ENCODE results near the gene FARS2.
"Not testable (repeated sequence)": the region's sequence is repeated elsewhere in the genome, so short reads cannot be mapped to it uniquely, and the experiment has no call there.

FARS2 gene

GRCh38 chr6:5637714-5638113 lies 376.4 kb downstream of the FARS2 start:
- DNase-seq (ENCODE audit: low spot score) = no peak

DNA sequence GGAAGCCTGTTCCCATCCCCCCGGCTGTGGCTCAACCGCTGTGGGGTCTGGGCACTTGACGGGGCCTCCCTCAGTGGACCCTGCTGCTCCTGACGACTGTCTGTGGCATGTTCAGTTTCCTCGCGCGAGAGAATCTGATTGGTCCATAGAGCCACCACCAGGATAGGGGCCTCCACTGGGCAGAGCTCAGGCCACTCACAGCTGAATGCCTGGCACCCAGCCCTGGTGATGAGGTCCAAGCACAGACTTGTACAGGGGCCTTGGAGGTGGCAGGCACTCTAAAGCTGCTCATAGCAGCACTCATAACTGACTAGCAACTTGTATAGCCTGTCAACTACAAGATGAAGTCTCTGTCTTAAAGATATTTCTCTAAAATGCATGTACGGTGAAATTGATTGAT lies 377.4 kb downstream of the FARS2 start:
- no peak for DNase-seq (ENCODE audit: low spot score)

DNA sequence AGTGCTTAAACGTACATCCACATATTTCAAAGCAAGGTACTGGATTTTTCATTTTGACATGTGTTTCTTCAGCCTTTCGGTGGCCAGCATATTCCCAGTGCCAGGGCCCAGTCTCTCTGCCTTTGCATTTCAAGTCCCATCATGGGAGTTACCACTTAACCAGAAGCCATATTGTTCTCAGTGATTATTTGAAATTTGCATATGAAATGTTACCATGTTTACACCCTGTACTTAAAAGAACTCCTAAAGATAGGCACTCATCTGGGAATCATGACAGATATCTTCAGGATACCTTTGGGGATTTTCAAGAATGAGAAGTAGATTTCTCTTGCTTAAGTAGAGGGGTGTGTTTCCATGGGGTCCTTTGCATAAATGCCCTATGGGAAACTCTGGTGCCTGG lies 377.9 kb downstream of the FARS2 start:
- no peak for DNase-seq (ENCODE audit: low spot score)

- DNase-seq (ENCODE audit: low spot score) = no peak
Measured at GRCh38 chr6:5640614-5641013, 379.3 kb downstream of the FARS2 start.

GRCh38 chr6:5644523-5645185 lies 383.3 kb downstream of the FARS2 start:
- no peak for DNase-seq (ENCODE audit: low spot score)

DNA sequence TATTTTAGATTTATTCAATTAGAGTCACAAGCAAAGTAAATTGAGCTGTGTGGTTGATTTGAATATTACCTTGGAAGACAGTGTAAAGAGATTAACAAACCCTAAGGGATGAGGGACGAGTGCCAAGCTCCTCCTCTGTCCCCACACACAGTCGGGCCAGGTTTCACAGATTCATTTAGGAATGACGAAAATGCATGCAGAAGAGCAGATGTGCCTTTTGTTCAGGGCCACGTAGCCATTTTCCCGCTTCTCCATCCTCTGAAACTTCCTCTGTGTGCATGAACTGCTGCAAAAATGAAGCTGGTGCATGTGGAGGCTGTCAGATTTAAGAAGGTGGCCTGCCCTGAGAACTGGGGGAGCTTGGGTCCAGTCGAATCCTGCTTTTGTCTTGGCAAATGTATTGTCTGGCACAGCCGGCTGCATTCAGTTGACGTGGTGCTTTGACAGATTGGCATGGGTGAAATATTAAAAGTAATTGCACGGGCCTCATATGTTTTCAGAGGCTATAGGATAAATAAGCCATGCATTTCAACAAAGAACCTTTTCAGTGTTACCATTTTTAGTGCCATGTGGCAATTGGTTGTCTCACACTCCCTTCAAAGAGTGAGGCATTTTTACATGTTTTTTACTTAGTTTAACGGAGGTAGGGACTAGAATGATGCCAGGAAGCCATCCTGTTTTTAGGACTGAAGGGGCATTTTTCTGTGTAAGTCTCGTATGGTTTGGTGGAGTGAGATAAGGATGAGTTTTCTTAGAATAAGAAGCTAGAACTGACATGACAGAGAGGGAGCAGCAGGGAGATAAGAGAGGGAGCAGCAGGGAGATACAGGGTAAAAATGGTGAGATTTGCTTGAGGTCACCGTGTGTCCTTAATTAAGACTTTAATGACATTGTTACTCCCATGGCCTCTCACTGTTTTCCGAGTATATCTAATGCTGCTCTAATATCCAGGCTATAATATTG lies 384.3 kb downstream of the FARS2 start:
- no peak for DNase-seq (ENCODE audit: low spot score)

DNA sequence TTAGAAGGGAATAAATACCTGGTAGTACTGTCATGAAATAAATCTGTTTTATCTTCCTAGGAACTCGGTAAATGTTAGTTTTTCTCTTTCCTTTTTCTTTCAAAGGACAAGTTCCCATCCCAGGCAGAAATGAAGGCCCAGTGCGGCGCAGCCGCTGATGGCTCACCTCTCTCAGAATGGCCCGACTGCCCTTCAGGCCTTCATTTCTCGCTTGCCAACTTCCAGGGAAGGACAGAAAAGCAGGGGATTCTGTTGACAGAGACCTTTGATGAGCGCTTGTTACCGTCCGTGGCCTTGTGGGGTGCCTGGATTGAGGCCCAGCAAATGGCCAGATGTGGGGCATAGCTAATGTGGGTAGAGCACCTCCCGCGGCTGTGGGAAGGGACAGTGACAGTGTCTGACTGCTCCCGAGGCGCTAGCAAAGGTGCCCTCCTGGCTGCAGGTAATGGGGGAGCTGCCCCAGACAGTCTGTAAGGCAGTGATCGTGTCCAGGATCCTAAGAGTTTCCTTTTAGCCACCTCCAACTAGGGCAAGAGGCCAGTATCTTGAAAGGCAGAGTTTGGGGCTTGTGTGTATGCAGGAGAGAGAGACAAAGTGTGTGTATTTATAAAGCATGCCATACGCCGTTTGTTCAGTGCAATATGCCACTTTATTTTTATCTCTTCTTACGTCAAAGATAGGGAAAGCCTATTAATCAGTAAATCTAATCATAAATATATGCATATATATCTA lies 391.3 kb downstream of the FARS2 start:
- DNase-seq (ENCODE audit: low spot score) = no peak

- DNase-seq (ENCODE audit: low spot score) = no peak
Measured at GRCh38 chr6:5653801-5654200, 392.5 kb downstream of the FARS2 start.

DNA sequence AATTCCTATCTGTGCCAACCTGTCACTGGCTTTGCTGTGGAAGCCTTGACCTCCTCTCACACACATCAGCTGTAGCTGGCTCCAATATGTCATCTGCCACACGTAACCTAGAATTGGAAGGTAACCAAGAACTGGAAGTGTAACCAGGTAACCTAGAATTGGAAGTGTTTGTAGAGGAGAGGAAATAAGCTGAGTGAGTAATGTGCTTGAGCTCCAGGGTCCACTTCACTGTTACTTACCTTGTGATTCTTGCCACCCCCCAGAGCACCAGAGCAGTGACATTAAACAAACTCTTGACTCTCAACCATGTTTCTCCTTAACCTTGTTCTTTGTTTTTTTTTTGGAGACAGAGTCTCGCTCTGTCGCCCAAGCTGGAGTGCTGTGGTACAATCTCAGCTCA lies 394.9 kb downstream of the FARS2 start:
- DNase-seq (ENCODE audit: low spot score) = no peak

DNA sequence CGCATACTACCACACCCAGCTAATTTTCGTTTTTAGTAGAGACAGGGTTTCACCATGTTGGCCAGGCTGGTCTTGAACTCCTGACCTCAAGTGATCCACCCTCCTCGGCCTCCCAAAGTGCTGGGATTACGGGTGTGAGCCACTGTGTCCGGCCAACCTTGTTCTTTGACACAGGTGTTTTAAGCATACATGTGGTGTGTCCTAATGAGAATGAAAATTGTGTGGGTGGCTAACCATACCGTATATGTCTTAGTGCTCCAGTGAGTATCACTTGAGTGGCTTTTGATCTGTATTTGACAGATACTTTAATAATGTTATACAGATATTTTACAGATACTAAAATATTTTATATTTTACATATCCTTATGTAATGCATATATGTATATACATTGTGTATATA lies 395.4 kb downstream of the FARS2 start:
- not testable (repeated sequence) for DNase-seq (ENCODE audit: low spot score)

DNA sequence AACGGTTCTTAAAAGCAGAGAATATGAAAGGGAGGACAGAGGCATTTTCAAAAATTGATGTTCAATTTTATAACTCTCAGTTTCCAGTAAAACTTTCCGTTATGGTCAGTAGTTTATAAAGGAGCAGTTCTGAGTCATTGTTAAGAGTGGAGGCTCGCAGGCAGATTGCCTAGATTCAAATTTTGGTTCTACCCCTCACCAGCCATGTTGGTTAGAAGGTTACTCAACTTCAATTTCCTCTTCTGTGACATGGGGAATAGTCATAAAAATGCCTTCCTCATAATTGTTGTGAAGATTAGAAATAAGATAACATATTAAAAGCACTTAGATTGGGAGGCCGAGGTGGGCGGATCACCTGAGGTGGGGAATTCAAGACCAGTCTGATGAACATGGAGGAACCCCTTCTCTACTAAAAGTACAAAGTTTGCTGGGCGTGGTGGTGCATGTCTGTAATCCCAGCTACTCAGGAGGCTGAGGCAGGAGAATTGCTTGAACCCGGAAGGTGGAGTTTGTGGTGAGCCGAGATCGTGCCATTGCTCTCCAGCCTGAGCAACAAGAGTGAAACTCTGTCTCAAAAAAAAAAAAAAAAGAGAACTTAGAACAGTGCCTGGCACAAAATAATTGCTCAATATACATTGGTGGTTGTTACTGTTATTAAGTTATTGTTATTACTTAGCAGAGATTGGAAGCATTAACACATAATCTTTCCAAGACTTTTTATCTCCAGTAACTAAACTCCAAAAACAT lies 396.5 kb downstream of the FARS2 start:
- no peak for DNase-seq (ENCODE audit: low spot score)

DNA sequence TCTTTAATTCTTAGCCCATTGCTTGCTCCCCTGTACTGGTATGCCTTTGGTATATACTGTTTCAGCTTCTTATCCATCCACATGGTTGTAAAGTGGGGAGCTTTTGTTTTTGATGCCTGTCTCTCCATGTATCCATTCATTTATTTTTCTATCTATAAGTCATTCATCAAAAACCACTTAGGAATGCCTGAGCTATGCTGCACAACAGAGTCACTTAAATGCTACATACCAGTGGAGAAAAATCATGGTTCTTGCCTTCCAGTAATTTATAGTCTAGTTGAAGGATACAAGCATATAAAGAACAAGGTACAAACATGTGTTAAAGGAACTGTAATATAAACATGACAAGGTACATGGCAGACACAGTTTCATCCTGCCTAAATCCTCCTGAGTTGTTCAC lies 398.2 kb downstream of the FARS2 start:
- no peak for DNase-seq (ENCODE audit: low spot score)

DNA sequence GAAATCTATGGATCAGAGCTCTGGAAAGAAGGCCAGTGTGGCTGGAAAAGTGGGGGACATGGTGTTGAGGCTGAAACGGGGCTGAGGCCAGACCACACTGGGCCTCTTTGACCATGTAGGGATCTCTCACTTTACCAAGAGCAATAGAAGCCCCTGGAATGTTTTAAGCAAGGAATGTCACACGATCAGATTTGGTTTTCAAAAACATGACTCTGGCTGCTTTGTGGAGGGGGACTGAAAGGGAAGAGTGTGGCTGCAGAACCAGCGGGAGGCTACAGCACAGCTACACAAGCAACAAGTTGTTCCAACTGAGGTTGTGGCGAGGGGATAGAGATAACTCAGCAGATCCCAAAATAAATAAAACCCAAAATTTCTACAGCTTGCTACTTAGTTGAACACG lies 399.5 kb downstream of the FARS2 start:
- DNase-seq (ENCODE audit: low spot score) = no peak

DNA sequence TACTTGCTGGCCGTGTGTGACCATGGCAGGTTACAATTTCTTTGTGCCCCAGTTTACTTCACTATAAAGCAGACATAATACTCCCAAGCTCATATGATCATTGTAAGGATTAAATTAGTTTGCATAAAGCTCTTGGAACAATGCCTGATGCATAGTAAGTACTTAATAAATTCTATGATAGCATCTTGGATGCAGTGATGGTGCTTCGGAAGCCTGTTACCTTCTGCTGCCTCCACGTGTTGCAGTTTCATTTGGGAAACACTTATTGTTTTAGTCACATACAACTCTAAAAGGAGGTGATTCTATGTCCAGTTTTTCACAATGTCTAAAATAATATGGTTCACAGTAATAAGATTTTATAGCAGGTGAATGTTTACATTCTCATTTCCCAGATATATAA lies 401.5 kb downstream of the FARS2 start:
- no peak for DNase-seq (ENCODE audit: low spot score)

- DNase-seq (ENCODE audit: low spot score) = no peak
Measured at GRCh38 chr6:5663259-5663658, 401.9 kb downstream of the FARS2 start.

DNA sequence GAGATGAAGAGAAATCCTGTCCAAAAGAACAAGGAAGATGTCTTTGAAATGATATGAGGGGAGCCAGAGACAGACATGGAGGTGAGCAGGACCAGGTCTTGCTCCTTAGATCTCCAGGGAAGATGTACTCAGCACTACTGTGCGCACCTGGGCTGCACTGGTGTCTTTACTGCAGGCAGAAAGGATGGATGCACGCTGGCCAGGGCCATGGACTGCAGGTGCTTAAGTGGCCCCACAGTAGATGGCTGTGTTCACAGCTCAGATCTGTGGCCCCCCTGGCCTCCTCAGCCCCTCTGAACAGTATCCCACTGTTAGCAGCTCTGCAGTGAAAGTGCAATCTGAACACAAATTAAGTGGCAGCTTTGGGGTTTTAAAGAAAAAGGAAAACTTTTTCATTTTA lies 402.4 kb downstream of the FARS2 start:
- DNase-seq (ENCODE audit: low spot score) = no peak

- no peak for DNase-seq (ENCODE audit: low spot score)
Measured at GRCh38 chr6:5664149-5664548, 402.8 kb downstream of the FARS2 start.

DNA sequence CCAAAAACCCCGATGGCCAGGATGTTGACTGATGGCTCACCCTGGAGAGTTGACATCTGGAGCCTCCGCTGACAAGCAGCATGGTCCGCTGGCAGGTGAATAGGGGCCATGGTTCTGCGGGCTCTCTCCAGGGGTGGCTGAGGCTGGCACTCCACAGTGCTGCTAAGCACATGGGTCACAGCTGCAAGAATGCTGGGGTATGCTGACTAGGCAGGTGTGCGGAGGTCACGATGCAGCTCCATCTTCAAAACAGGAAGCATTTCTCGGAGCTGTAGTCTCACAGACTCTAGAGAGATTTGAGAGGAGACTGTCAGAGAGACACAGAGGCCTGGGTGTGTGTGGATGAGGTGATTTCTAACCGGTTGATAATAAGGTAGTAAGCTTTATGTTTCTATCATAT lies 403.9 kb downstream of the FARS2 start:
- no peak for DNase-seq (ENCODE audit: low spot score)

DNA sequence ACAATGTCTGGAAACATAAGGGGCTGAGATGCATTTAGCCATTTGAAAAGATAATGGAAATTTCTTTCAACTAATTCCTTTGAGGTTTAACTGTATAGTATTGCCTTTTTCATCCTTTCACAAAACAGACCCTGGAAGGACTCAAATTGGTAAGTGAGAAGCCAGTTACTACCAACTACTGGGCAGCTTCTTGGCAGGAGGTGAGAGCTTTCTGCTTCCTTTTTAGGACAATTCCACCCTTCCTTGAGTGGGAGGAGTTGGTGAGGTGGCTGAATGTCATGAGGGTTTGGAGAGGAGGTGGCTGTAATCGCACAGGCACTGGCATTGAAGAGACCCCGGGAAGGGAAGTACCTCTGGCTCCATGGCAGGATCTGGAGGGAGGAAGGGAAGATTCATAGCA lies 404.4 kb downstream of the FARS2 start:
- DNase-seq (ENCODE audit: low spot score) = no peak

GRCh38 chr6:5666695-5667094 lies 405.4 kb downstream of the FARS2 start:
- no peak for DNase-seq (ENCODE audit: low spot score)

GRCh38 chr6:5667737-5668136 lies 406.4 kb downstream of the FARS2 start:
- DNase-seq (ENCODE audit: low spot score) = no peak

GRCh38 chr6:5670381-5670780 lies 409.1 kb downstream of the FARS2 start:
- no peak for DNase-seq (ENCODE audit: low spot score)
